Measurements from ENCODE around the gene MAGI2.

DNA sequence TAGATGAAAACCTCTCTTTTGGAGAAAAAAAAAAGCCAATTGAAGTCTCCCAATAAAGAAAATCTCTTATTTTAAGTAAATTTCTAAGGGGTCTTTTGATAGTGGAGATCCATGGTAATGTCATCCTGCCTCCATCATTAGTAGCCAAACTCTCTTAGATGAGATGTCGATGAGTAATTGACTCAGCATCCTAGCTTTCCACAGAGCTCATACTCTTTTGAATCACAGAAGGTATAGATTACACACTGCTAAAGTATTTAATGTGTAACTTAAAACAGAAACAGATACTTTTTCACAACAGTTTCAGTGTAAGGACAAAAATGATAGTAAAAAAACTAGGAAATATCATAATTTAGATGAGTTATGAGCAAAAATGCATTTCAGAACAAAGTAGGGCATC lies 19.4 kb downstream of the MAGI2 start:
- TF ChIP-seq EP300 (IDR thresholded peaks at IDR 0.05), result no peak
- TF ChIP-seq, protein P1, sequence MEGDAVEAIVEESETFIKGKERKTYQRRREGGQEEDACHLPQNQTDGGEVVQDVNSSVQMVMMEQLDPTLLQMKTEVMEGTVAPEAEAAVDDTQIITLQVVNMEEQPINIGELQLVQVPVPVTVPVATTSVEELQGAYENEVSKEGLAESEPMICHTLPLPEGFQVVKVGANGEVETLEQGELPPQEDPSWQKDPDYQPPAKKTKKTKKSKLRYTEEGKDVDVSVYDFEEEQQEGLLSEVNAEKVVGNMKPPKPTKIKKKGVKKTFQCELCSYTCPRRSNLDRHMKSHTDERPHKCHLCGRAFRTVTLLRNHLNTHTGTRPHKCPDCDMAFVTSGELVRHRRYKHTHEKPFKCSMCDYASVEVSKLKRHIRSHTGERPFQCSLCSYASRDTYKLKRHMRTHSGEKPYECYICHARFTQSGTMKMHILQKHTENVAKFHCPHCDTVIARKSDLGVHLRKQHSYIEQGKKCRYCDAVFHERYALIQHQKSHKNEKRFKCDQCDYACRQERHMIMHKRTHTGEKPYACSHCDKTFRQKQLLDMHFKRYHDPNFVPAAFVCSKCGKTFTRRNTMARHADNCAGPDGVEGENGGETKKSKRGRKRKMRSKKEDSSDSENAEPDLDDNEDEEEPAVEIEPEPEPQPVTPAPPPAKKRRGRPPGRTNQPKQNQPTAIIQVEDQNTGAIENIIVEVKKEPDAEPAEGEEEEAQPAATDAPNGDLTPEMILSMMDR (IDR thresholded peaks at IDR 0.05), result no peak

Measured in ovary (tissue), 3 donors.